ENCODE data around the gene GALNT2. TPM values are rescaled to one million over a fixed set of nuclear protein-coding genes. Genes with fewer than 3 reads are reported as not detected.
A peak's percentile ranks its signal among the peaks of the same experiment; 100 is the strongest.

GALNT2 gene
- total RNA-seq, 2 experiments from 2014 or later, result 59.8 to 62.4 TPM

DNA sequence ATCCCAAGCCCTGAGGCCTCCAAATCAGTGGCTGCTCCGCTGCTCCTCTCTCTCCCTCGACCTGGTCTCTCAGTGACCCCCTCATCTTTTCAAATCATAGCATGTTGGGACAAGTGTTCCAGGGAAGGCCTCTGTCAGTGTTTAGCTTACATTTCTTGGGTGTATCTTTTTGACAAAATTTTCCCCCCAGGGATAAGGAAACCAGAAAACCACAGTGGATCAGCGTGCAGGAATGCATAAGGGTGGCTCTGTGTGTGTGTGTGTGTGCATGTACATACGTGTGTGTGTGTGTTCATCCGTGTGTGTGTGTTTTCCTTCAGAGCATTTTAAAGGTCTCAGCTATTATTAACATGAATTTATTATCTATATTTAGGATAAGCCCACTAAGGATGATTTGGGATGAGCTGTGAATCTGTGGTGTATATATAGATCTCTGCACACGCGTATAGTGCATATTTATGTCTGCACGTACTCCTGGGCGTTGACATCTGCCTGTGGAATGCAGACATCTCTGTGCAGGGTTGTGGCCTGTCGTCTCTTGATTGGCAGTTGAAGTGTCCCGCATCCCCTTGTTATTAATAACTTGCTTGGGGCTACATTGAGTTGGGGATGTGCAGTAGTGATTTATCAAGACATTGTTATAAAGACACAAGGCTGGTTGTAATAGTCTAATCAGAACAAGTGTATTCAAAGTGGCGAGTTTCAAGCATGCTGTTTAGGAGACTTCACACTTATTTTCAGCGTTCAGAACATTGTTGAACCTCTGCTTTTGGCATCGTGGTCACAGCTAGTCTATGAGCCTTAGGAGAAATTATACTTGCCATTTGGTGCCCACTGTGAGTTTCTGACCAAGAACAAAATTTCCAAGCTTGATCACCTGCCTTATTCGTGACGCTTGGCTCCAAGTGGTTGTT lies 55.6 kb downstream of the GALNT2 start:
- Mint-ChIP-seq H3K4me3 (no peak overlapping the region), H3K4me1 (ENCODE audit: low read depth) (peaks cover 70% of the 10 kb centered on the region), H3K9me3 (no peaks in the 10 kb centered on the region), H3K27me3 (ENCODE audit: low read depth) (no peaks in the 10 kb centered on the region), H3K36me3 (ENCODE audit: low read depth) (peaks cover 11% of the 10 kb centered on the region), H3K27ac (no peak overlapping the region)
- CTCF ChIA-PET, result interaction anchor here (0.6 to 1.2 kb wide), 5 partner anchors 12 to 271 kb away, joined by 3 to 7 read pairs (median 3); no protein-coding TSS in a partner anchor
- DNase-seq, result no peak
- intact Hi-C loops (cut with micrococcal nuclease), result loop anchor here (1.0 kb wide), 1 partner anchor 12 kb away; no protein-coding TSS in a partner anchor

DNA sequence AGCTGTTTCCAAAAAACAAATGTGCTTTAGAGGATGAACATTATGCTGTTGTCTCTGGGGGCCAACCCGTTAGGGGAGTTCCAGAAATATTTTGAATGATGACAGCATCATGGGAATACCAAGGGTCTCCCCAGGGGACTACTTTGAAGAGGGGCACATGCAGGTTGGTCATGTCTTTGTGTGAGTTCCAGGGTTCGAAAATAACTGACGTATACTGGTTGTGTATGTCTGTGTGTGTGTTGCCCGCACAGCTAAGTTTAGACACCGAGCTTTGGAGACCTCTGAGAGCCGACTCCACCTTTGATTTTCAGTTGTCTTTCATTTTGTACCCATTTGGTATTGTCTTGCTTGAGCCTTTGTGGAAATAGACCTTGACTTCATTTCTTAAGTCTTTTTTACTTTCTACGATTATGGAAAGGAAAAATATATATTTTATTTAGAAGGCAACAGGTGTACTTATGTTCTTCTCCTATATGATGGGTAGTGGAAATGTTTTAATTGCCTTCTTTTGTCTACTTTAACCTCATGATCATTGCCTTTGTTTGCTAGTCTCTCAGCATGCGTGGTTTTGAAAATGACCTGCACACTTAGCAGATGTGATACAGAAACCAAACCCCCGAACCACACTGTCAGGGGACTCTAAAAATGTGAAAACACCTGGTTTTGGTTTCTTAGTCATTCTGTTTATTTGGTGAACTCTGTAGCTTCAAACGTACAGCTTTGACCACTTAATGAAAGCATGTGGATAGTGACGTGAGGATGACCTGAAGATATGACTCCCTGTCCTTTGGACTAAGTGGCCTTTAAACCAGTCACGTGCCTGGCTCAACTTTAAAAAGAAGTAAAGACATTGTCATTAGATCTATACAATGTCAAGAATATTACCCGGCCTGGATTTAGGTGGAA lies 56.5 kb downstream of the GALNT2 start:
- Mint-ChIP-seq H3K36me3 (ENCODE audit: low read depth) (peaks cover 11% of the 10 kb centered on the region), H3K27ac (no peak overlapping the region), H3K4me1 (ENCODE audit: low read depth) (peaks cover 73% of the 10 kb centered on the region), H3K9me3 (no peaks in the 10 kb centered on the region), H3K4me3 (no peak overlapping the region), H3K27me3 (ENCODE audit: low read depth) (no peaks in the 10 kb centered on the region)
- peak; percentile 63 for DNase-seq
- CTCF ChIA-PET, result interaction anchor here (0.6 to 1.2 kb wide), 4 partner anchors 13 to 43 kb away, joined by 3 to 7 read pairs (median 3); no protein-coding TSS in a partner anchor
- intact Hi-C loops (cut with micrococcal nuclease), result loop anchor here (1.0 kb wide), 1 partner anchor 13 kb away; no protein-coding TSS in a partner anchor

- Mint-ChIP-seq H3K27me3 (ENCODE audit: low read depth) (no peaks in the 10 kb centered on the region), H3K36me3 (ENCODE audit: low read depth) (peaks cover 11% of the 10 kb centered on the region), H3K4me3 (no peak overlapping the region), H3K27ac (no peak overlapping the region), H3K4me1 (ENCODE audit: low read depth) (peaks cover 78% of the 10 kb centered on the region), H3K9me3 (no peaks in the 10 kb centered on the region)
- CTCF ChIA-PET, result no interaction called here
- DNase-seq, result no peak
- intact Hi-C loops (cut with micrococcal nuclease), result no loop called here
These were observed 57.4 kb downstream of the GALNT2 start for GRCh38 chr1:230124186-230125128.

DNA sequence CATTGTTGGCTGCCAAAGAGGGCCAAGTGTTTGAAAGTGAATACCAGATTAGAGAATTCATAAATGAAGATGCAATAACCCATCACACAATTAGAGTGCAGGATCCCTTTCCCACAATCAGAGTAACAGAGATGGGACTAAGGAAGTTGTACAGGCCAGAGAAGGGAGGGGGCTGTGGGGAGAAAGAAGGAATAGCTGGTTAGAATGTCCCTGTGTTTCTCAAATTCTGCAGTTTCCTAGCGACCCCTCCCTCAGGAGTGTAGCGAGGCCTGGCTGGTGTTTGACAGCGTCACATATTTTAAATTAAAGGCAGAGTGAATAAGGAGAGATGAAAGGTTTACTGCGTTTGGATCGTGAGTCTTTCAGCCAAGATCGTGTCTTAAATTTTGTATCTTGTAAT lies 58.1 kb downstream of the GALNT2 start:
- intact Hi-C loops (cut with micrococcal nuclease), result no loop called here
- Mint-ChIP-seq H3K36me3 (ENCODE audit: low read depth) (peaks cover 10% of the 10 kb centered on the region), H3K4me1 (ENCODE audit: low read depth) (peaks cover 78% of the 10 kb centered on the region), H3K9me3 (no peaks in the 10 kb centered on the region), H3K27ac (peak overlapping the region; percentile 0), H3K4me3 (no peak overlapping the region), H3K27me3 (ENCODE audit: low read depth) (no peaks in the 10 kb centered on the region)
- CTCF ChIA-PET, result no interaction called here
- no peak for DNase-seq

DNA sequence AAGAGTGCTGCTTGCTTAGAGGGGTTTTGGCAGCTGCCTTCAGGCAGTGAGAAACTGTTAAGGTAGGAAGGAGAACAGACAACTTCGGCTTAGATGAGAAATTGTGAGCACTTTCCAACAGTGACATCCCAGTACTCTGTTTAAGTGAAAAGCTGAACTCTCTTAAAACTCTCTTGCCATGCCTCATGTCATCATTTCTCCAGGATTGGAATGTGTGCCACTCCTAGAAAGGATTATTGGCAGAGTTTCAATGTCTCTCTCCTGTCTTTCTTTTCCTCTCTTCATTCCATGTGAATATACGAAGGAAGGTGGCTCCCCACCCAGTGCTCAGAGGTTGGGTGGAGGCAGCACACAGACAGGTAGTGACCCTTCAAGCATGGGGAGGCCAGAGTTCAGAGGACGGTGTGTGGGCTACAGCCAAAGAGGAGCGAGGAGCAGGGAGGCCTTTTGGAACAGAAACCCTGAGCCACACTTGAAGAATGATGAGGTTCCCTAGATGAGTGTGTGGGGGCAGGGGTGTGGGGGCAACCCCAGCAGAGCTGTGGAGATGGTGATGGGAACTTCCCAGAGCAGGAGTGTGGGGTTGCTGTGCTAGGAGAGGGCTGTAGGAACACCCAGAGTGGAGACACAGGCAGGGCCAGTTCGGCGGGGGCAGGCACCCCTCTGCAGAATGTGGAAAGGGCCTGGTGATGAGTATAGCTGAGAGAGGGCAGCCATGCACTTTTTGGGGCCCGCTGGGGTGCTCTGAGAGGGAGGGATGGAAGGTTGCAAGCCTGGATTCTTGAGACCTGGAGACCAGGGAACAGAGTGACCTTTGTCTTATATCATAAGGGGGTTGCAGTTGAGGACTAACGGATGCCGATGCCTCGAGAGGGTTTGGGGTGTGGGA lies 58.8 kb downstream of the GALNT2 start:
- intact Hi-C loops (cut with micrococcal nuclease), result loop anchor here (1.0 to 2.0 kb wide), 2 partner anchors 41 to 462 kb away; no protein-coding TSS in a partner anchor
- H3K4me3 Mint-ChIP-seq, result peak overlapping the region; percentile 30
- H3K4me1 Mint-ChIP-seq (ENCODE audit: low read depth), result peaks cover 73% of the 10 kb centered on the region
- H3K27me3 Mint-ChIP-seq (ENCODE audit: low read depth), result no peaks in the 10 kb centered on the region
- peak overlapping the region; percentile 72 for H3K27ac Mint-ChIP-seq
- DNase-seq, result peak; percentile 72
- peaks cover 3% of the 10 kb centered on the region for H3K36me3 Mint-ChIP-seq (ENCODE audit: low read depth)
- H3K9me3 Mint-ChIP-seq, result no peaks in the 10 kb centered on the region
- CTCF ChIA-PET, result interaction anchor here (0.6 kb wide), 1 partner anchor 140 kb away, joined by 7 read pairs; no protein-coding TSS in a partner anchor

GRCh38 chr1:230126529-230127104 lies 59.6 kb downstream of the GALNT2 start:
- intact Hi-C loops (cut with micrococcal nuclease), result loop anchor here (1.0 to 2.0 kb wide), 7 partner anchors 16 to 462 kb away; no protein-coding TSS in a partner anchor
- Mint-ChIP-seq H3K27ac (peak overlapping the region; percentile 50), H3K27me3 (ENCODE audit: low read depth) (no peaks in the 10 kb centered on the region), H3K9me3 (no peaks in the 10 kb centered on the region), H3K4me3 (peak overlapping the region; percentile 30), H3K4me1 (ENCODE audit: low read depth) (peaks cover 69% of the 10 kb centered on the region), H3K36me3 (ENCODE audit: low read depth) (no peaks in the 10 kb centered on the region)
- CTCF ChIA-PET, result interaction anchor here (0.6 kb wide), 2 partner anchors 64 to 139 kb away, joined by 5 to 7 read pairs; no protein-coding TSS in a partner anchor
- DNase-seq, result no peak

DNA sequence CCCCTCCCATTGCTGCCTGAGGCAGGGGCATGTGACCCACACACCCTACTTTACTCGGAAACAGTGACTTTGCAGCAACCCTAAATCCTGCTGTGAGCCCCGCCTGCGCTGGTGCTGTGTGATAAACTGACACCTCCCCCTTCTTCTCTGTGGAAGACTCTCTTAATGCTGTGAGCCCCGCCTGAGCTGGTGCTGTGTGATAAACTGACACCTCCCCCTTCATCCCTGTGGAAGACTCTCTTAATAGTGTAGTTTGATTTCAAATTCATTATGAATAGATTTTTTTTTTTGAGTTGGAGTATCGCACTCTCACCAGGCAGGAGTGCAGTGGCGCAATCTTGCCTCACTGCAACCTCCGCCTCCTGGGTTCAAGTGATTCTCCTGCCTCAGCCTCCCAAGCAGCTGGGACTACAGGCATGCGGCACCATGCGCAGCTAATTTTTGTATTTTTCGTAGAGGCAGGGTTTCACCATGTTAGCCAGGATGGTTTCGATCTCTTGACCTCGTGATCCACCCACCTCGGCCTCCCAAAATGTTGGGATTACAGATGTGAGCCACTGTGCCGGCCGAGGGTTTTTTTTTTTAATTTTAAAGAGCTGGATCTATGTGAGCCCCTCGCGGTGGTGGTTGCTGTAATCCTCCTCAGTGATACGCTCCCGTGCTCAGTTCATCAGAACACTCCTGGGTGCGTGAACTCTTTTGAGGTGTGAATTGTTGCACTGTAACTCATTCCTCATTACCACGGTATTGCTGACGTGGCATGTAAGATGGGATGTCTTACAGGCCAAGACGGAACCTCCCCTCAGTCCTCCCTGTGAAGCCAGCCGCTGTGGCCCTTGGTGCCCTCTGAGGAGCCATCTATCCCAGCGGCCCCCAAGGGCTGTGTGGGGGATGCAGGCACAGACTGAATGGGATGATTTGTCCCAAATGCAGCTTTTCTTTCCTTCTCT lies 60.3 kb downstream of the GALNT2 start:
- CTCF ChIA-PET, result interaction anchor here (0.6 kb wide), 1 partner anchor 63 kb away, joined by 5 read pairs; no protein-coding TSS in a partner anchor
- Mint-ChIP-seq H3K4me3 (peak overlapping the region; percentile 40), H3K4me1 (ENCODE audit: low read depth) (peaks cover 70% of the 10 kb centered on the region), H3K27me3 (ENCODE audit: low read depth) (no peaks in the 10 kb centered on the region), H3K27ac (peak overlapping the region; percentile 50), H3K9me3 (no peaks in the 10 kb centered on the region), H3K36me3 (ENCODE audit: low read depth) (no peaks in the 10 kb centered on the region)
- intact Hi-C loops (cut with micrococcal nuclease), result loop anchor here (1.0 to 2.0 kb wide), 6 partner anchors 17 to 96 kb away; no protein-coding TSS in a partner anchor
- DNase-seq, result peak; percentile 86

GRCh38 chr1:230128569-230129285 lies 61.7 kb downstream of the GALNT2 start:
- Mint-ChIP-seq H3K27me3 (ENCODE audit: low read depth) (no peaks in the 10 kb centered on the region), H3K27ac (no peak overlapping the region), H3K4me1 (ENCODE audit: low read depth) (peaks cover 65% of the 10 kb centered on the region), H3K4me3 (no peak overlapping the region), H3K9me3 (no peaks in the 10 kb centered on the region), H3K36me3 (ENCODE audit: low read depth) (no peaks in the 10 kb centered on the region)
- no peak for DNase-seq
- intact Hi-C loops (cut with micrococcal nuclease), result no loop called here
- CTCF ChIA-PET, result interaction anchor here (0.6 kb wide), 1 partner anchor 22 kb away, joined by 4 read pairs; no protein-coding TSS in a partner anchor

GRCh38 chr1:230129341-230129740 lies 62.3 kb downstream of the GALNT2 start:
- Mint-ChIP-seq H3K9me3 (no peaks in the 10 kb centered on the region), H3K4me1 (ENCODE audit: low read depth) (peaks cover 62% of the 10 kb centered on the region), H3K27me3 (ENCODE audit: low read depth) (no peaks in the 10 kb centered on the region), H3K4me3 (no peak overlapping the region), H3K36me3 (ENCODE audit: low read depth) (peaks cover 2% of the 10 kb centered on the region), H3K27ac (no peak overlapping the region)
- DNase-seq, result no peak
- CTCF ChIA-PET, result interaction anchor here (0.6 kb wide), 2 partner anchors 22 to 52 kb away, joined by 4 read pairs; no protein-coding TSS in a partner anchor
- intact Hi-C loops (cut with micrococcal nuclease), result no loop called here
